HCT116 (cell line): Measurements from ENCODE around the gene CDK13. TPM values are rescaled to one million over a fixed set of nuclear protein-coding genes. Genes with fewer than 3 reads are reported as not detected.

Source experiments
- ATAC-seq: fragments of 200-7000 bp; cut with Tn5 transposase; 2 replicates; pipeline ENCODE4 v1.9.1; 2020; ENCODE audit warnings: mild to moderate bottlenecking, moderate library complexity
- BruUV-seq: library from RNA; stranded (reverse); fragments of 400-500 nt; replicated peaks from 2 replicates; lab custom pipeline; 2021; lab: Mats Ljungman, UMichigan
- CTCF ChIA-PET: fragments of 300-600 bp; sonication (Branson Sonifier 250); formaldehyde crosslinking; loops from one replicate; lab custom pipeline; 2021; ENCODE audit warnings: antibody characterized with exemption; lab: Charles Lee
- POLR2A ChIA-PET: fragments of 300-600, 350-600 bp; sonication (Branson Sonifier 250); formaldehyde crosslinking; loops from one replicate; lab custom pipeline; 2021; ENCODE audit warnings: antibody characterized with exemption; lab: Charles Lee
- RAD21 ChIA-PET, 2 experiments: fragments of 300-600 bp; sonication (Branson Sonifier 250); formaldehyde crosslinking; loops; one replicate each; lab custom pipeline; 2023; ENCODE audit warnings: low total read pairs in 2 of 2; ENCODE audit not compliant: uncharacterized antibody in 2 of 2, unreplicated experiment in 2 of 2, low non-redundant PET in 1 of 2; lab: Charles Lee
- DNase-seq: peaks from one replicate; pipeline ENCODE4 v3.0.0-alpha.2; 2010; ENCODE audit warnings: low read depth, low spot score
- H2AFZ ChIP-seq: fragments of 200-600 bp; shearing (Covaris generic), sonication (generic); 2 replicates; pipeline ENCODE4 v1.6.1; 2017; ENCODE audit warnings: low read depth, mixed run types, mixed read lengths, antibody characterized with exemption, low read length; ENCODE audit not compliant: poor library complexity, severe bottlenecking
- H3K27ac ChIP-seq: 2 replicates; pipeline ENCODE4 v1.5.1; 2012; ENCODE audit warnings: low read depth, low read length
- H3K27me3 ChIP-seq: fragments of 200-600 bp; sonication (generic); 2 replicates; pipeline ENCODE4 v1.6.1; 2016; ENCODE audit warnings: mixed run types, low read length, mixed read lengths; ENCODE audit not compliant: insufficient read depth
- H3K36me3 ChIP-seq, 2 experiments: fragments of 200-500 bp in 1 of 2; fragments of 200-600 bp in 1 of 2; sonication (Bioruptor generic) in 1 of 2; sonication (generic) in 1 of 2; 2 replicates each; pipeline versions ENCODE4 v1.5.1 to v1.6.1; 2014 to 2016; ENCODE audit warnings: low read length in 2 of 2, inconsistent platforms in 1 of 2, mixed read lengths in 1 of 2, mixed run types in 1 of 2; ENCODE audit not compliant: insufficient read depth in 2 of 2, control insufficient read depth in 1 of 2
- H3K4me1 ChIP-seq, 2 experiments: fragments of 200-600 bp in 1 of 2; sonication (generic) in 1 of 2; 2 replicates each; pipeline versions ENCODE4 v1.5.1 to v1.6.1; 2012 to 2017; ENCODE audit warnings: low read length in 2 of 2, inconsistent platforms in 1 of 2, mild to moderate bottlenecking in 1 of 2, mixed read lengths in 1 of 2, mixed run types in 1 of 2, moderate library complexity in 1 of 2; ENCODE audit not compliant: insufficient read depth in 2 of 2, control insufficient read depth in 1 of 2
- H3K4me2 ChIP-seq: fragments of 200-600 bp; sonication (generic); 2 replicates; pipeline ENCODE4 v1.6.1; 2017; ENCODE audit warnings: mixed run types, low read length, mixed read lengths
- H3K4me3 ChIP-seq, 2 experiments: fragments of 200-600 bp in 1 of 2; sonication (generic) in 1 of 2; replicated peaks in 1 of 2; 2 replicates each; pipeline ENCODE4 v1.5.1; 2011 to 2016; ENCODE audit warnings: low read length in 2 of 2, control low read depth in 1 of 2, low read depth in 1 of 2, mild to moderate bottlenecking in 1 of 2, mixed read lengths in 1 of 2, mixed run types in 1 of 2
- H3K79me2 ChIP-seq: fragments of 200-600 bp; sonication (generic); 2 replicates; pipeline ENCODE4 v1.6.1; 2017; ENCODE audit warnings: mild to moderate bottlenecking, mixed run types, low read length, moderate library complexity, mixed read lengths; ENCODE audit not compliant: insufficient read depth
- H3K9ac ChIP-seq: fragments of 200-600 bp; sonication (generic); 2 replicates; pipeline ENCODE4 v1.6.1; 2016; ENCODE audit warnings: low read length, mixed read lengths
- H3K9me2 ChIP-seq: fragments of 200-600 bp; sonication (generic), shearing (Covaris generic); 2 replicates; pipeline ENCODE4 v1.6.1; 2017; ENCODE audit warnings: mixed run types, mild to moderate bottlenecking, moderate library complexity; ENCODE audit not compliant: insufficient read depth
- H3K9me3 ChIP-seq, 2 experiments: fragments of 200-500 bp in 1 of 2; fragments of 200-600 bp in 1 of 2; sonication (Bioruptor generic) in 1 of 2; sonication (generic) in 1 of 2; 2 replicates each; pipeline ENCODE4 v1.6.1; 2014 to 2017; ENCODE audit warnings: low read length in 2 of 2, mixed read lengths in 2 of 2, inconsistent platforms in 1 of 2, low read depth in 1 of 2, mild to moderate bottlenecking in 1 of 2, mixed run types in 1 of 2, moderate library complexity in 1 of 2; ENCODE audit not compliant: control insufficient read depth in 1 of 2, insufficient read depth in 1 of 2
- H4K20me1 ChIP-seq: fragments of 200-600 bp; sonication (generic), shearing (Covaris generic); 2 replicates; pipeline ENCODE4 v1.6.1; 2017; ENCODE audit warnings: mixed run types, mild to moderate bottlenecking, moderate library complexity; ENCODE audit not compliant: insufficient read depth
- CTCF ChIP-seq, 3 experiments: fragments of 200-600 bp in 1 of 3; sonication (generic) in 1 of 3; IDR thresholded peaks in 2 of 3; conservative IDR thresholded peaks in 1 of 3; 2 replicates each; pipeline ENCODE4 v1.5.1; 2012 to 2017; ENCODE audit warnings: low read depth in 2 of 3, low read length in 2 of 3, antibody characterized with exemption in 1 of 3, borderline replicate concordance in 1 of 3, control low read depth in 1 of 3, mild to moderate bottlenecking in 1 of 3, mixed read lengths in 1 of 3, mixed run types in 1 of 3, moderate library complexity in 1 of 3; ENCODE audit not compliant: insufficient read depth in 1 of 3
- FOSL1 ChIP-seq: IDR thresholded peaks from 2 replicates; pipeline ENCODE4 v1.6.1; 2012; ENCODE audit warnings: low read depth
- SP1 ChIP-seq: IDR thresholded peaks from 2 replicates; pipeline ENCODE4 v1.6.1; 2012; ENCODE audit warnings: low read depth
- YY1 ChIP-seq: IDR thresholded peaks from 2 replicates; pipeline ENCODE4 v1.6.1; 2011; ENCODE audit warnings: low read length, low read depth, moderate library complexity, mild to moderate bottlenecking; ENCODE audit not compliant: insufficient replicate concordance; ENCODE audit errors: extremely low read depth
- ZNF274 ChIP-seq: fragments of 200-500 bp; sonication (Bioruptor generic); IDR thresholded peaks from 2 replicates; pipeline ENCODE4 v1.6.1; 2014; ENCODE audit warnings: mild to moderate bottlenecking, low read depth, low read length, inconsistent platforms
- intact Hi-C: fragments of 100-400 bp; cut with micrococcal nuclease; formaldehyde crosslinking; loops from 2 replicates; pipeline ENCODE4 v1.10.0; 2022
- total RNA-seq: library from RNA; stranded (reverse); gene quantifications from one replicate; pipeline ENCODE4 v1.2.1, GENCODE V29; 2021; ENCODE audit not compliant: unreplicated experiment

Gene CDK13
- total RNA-seq, 1 experiment from 2014 or later, result 28.8 TPM

- no peak for TF ChIP-seq CTCF (IDR thresholded peaks at IDR 0.05 in 2 of 3, conservative IDR thresholded peaks at IDR 0.05 in 1 of 3; ENCODE audit: borderline replicate concordance in 1 of 3, insufficient read depth in 1 of 3, low read depth in 2 of 3, low read length in 2 of 3)
- TF ChIP-seq SP1, result no peak
- no peak for TF ChIP-seq FOSL1
Measured at GRCh38 chr7:40000734-40001315, 50.8 kb downstream of the CDK13 start (continued).

- no peaks in the 10 kb centered on the region for H3K9me3 ChIP-seq
- peaks cover 0 to 3% of the 10 kb centered on the region in 2 experiments; a peak in 1 of 4 replicates for H3K36me3 ChIP-seq
- no peaks in the 10 kb centered on the region for H3K4me1 ChIP-seq
- intact Hi-C loops, result no loop called here
- no peak overlapping the region for H3K27ac ChIP-seq
- ChIA-PET CTCF (no interaction called here), RAD21 (no interaction called here), POLR2A (no interaction called here)
- no peaks in the 10 kb centered on the region for H3K27me3 ChIP-seq
- ATAC-seq (no peak), DNase-seq (no peak)
- no peak overlapping the region for H3K4me3 ChIP-seq
- no peak for TF ChIP-seq YY1
- TF ChIP-seq SP1, result no peak
- TF ChIP-seq ZNF274, result no peak
- H4K20me1 ChIP-seq, result no peaks in the 10 kb centered on the region
- H2AFZ ChIP-seq, result no peak overlapping the region
- BruUV-seq, result no TSS peak
- no peak overlapping the region for H3K4me2 ChIP-seq
- no peaks in the 10 kb centered on the region for H3K9me2 ChIP-seq
- no peak overlapping the region for H3K9ac ChIP-seq
- H3K79me2 ChIP-seq, result peaks cover 33% of the 10 kb centered on the region
Measured at GRCh38 chr7:40001649-40002048, 51.6 kb downstream of the CDK13 start.
